SK-N-SH (cell line): Measurements from ENCODE around the gene NKAIN1. TPM values are rescaled to one million over a fixed set of nuclear protein-coding genes. Genes with fewer than 3 reads are reported as not detected.
A peak's percentile ranks its signal among the peaks of the same experiment; 100 is the strongest.

Source experiments
- CTCF ChIA-PET: fragments of 300-600, 350-600 bp; formaldehyde crosslinking; extraction: SDS; loops from one replicate; lab custom pipeline; 2021; lab: Yijun Ruan, JAX
- POLR2A ChIA-PET: fragments of 350-600 bp; sonication (Branson Sonifier 250); formaldehyde crosslinking; extraction: SDS; loops from one replicate; lab custom pipeline; 2020; ENCODE audit warnings: antibody characterized with exemption, inconsistent platforms; lab: Yijun Ruan, JAX
- DNase-seq: peaks from one replicate; pipeline ENCODE4 v3.0.0; 2012
- H2AFZ ChIP-seq: fragments of 200-600 bp; sonication (generic); 2 replicates; pipeline ENCODE4 v1.8.1; 2016; ENCODE audit warnings: antibody characterized with exemption, mild to moderate bottlenecking, low read depth
- H3F3A ChIP-seq: fragments of 200-600 bp; sonication (generic); replicated peaks from 2 replicates; pipeline ENCODE3; 2016; ENCODE audit warnings: antibody characterized with exemption, mild to moderate bottlenecking; ENCODE audit not compliant: insufficient read depth
- H3K27ac ChIP-seq, 2 experiments: fragments of 200-500 bp in 1 of 2; fragments of 200-600 bp in 1 of 2; sonication (Bioruptor generic) in 1 of 2; sonication (generic), shearing (Covaris generic) in 1 of 2; 2 replicates each; pipeline versions ENCODE4 v1.5.1 to v1.6.1; 2014 to 2016; ENCODE audit warnings: low read depth in 2 of 2, inconsistent platforms in 1 of 2, low read length in 1 of 2, mild to moderate bottlenecking in 1 of 2, mixed read lengths in 1 of 2
- H3K27me3 ChIP-seq: fragments of 200-600 bp; sonication (generic), shearing (Covaris generic); 2 replicates; pipeline ENCODE4 v1.6.1; 2016; ENCODE audit warnings: mixed run types; ENCODE audit not compliant: insufficient read depth
- H3K36me3 ChIP-seq, 2 experiments: fragments of 200-500 bp in 1 of 2; fragments of 200-600 bp in 1 of 2; sonication (Bioruptor generic) in 1 of 2; sonication (generic) in 1 of 2; replicated peaks in 1 of 2; 2 replicates each; pipeline versions ENCODE3 to v1.5.1; 2014 to 2016; ENCODE audit warnings: low read length in 1 of 2, mild to moderate bottlenecking in 1 of 2; ENCODE audit not compliant: insufficient read depth in 2 of 2, control insufficient read depth in 1 of 2
- H3K4me1 ChIP-seq, 2 experiments: fragments of 200-500 bp in 1 of 2; fragments of 200-600 bp in 1 of 2; sonication (Bioruptor generic) in 1 of 2; sonication (generic), shearing (Covaris generic) in 1 of 2; 2 replicates each; pipeline versions ENCODE4 v1.5.1 to v1.6.1; 2014 to 2016; ENCODE audit warnings: low read depth in 1 of 2, low read length in 1 of 2, mixed run types in 1 of 2; ENCODE audit not compliant: insufficient read depth in 2 of 2, control insufficient read depth in 1 of 2
- H3K4me2 ChIP-seq: fragments of 200-600 bp; sonication (generic), shearing (Covaris generic); 2 replicates; pipeline ENCODE4 v1.6.1; 2017; ENCODE audit warnings: mixed run types
- H3K4me3 ChIP-seq, 2 experiments: fragments of 200-500 bp in 1 of 2; fragments of 200-600 bp in 1 of 2; sonication (Bioruptor generic) in 1 of 2; sonication (generic), shearing (Covaris generic) in 1 of 2; 2 replicates each; pipeline versions ENCODE4 v1.5.1 to v1.8.1; 2014 to 2016; ENCODE audit warnings: low read depth in 2 of 2, inconsistent platforms in 1 of 2, low read length in 1 of 2, mild to moderate bottlenecking in 1 of 2, mixed read lengths in 1 of 2, moderate library complexity in 1 of 2
- H3K79me2 ChIP-seq: fragments of 200-600 bp; sonication (generic); 2 replicates; pipeline ENCODE4 v1.8.1; 2017; ENCODE audit warnings: mild to moderate bottlenecking; ENCODE audit not compliant: insufficient read depth
- H3K9ac ChIP-seq: fragments of 200-600 bp; sonication (generic); 2 replicates; pipeline ENCODE4 v1.6.1; 2017; ENCODE audit warnings: mixed run types
- H3K9me2 ChIP-seq: fragments of 200-600 bp; sonication (generic); 2 replicates; pipeline ENCODE4 v1.6.1; 2017; ENCODE audit warnings: mixed run types
- H3K9me3 ChIP-seq: fragments of 200-600 bp; sonication (generic); 2 replicates; pipeline ENCODE4 v1.6.1; 2017; ENCODE audit warnings: mixed run types, mild to moderate bottlenecking, moderate library complexity
- H4K20me1 ChIP-seq: fragments of 200-600 bp; sonication (generic); 2 replicates; pipeline ENCODE4 v1.6.1; 2017; ENCODE audit warnings: mild to moderate bottlenecking, mixed run types; ENCODE audit not compliant: insufficient read depth
- CHD2 ChIP-seq: fragments of 150-350 bp; IDR thresholded peaks from 2 replicates; pipeline ENCODE4 v1.6.1; 2018; ENCODE audit warnings: low read length; ENCODE audit not compliant: partially characterized antibody
- CTCF ChIP-seq: fragments of 200-600 bp; sonication (generic); IDR thresholded peaks from 2 replicates; pipeline ENCODE4 v1.6.1; 2017; ENCODE audit warnings: antibody characterized with exemption, mild to moderate bottlenecking, moderate library complexity
- ELF1 ChIP-seq: IDR thresholded peaks from 2 replicates; pipeline ENCODE4 v1.4.0; 2012
- EZH2phosphoT487 ChIP-seq: fragments of 200-600 bp; sonication (generic); IDR thresholded peaks from 2 replicates; pipeline ENCODE4 v1.6.1; 2017; ENCODE audit warnings: low read depth, mixed run types, mild to moderate bottlenecking, antibody characterized with exemption, moderate library complexity, borderline replicate concordance
- FOXJ3 ChIP-seq: sonication (generic); formaldehyde crosslinking; IDR thresholded peaks from 2 replicates; pipeline ENCODE4 v1.5.1; 2020; ENCODE audit warnings: mild to moderate bottlenecking, missing genetic modification reagents
- GABPA ChIP-seq: IDR thresholded peaks from 2 replicates; pipeline ENCODE4 v1.4.0; 2012; ENCODE audit warnings: low read depth, mild to moderate bottlenecking
- GATA2 ChIP-seq: sonication (generic); formaldehyde crosslinking; IDR thresholded peaks from 2 replicates; pipeline ENCODE4 v1.5.0; 2020; ENCODE audit warnings: mild to moderate bottlenecking, missing genetic modification reagents
- JUND ChIP-seq: IDR thresholded peaks from 2 replicates; pipeline ENCODE4 v1.4.0; 2012
- MEF2A ChIP-seq: IDR thresholded peaks from 2 replicates; pipeline ENCODE4 v1.4.0; 2012; ENCODE audit warnings: low read depth, borderline replicate concordance
- MXI1 ChIP-seq: IDR thresholded peaks from 2 replicates; pipeline ENCODE4 v1.6.1; 2012; ENCODE audit warnings: mild to moderate bottlenecking, low read depth, low read length, improper control_type of control experiment
- POLR2AphosphoS5 ChIP-seq: IDR thresholded peaks from 2 replicates; pipeline ENCODE4 v1.6.1; 2012; ENCODE audit warnings: low read depth, low read length
- RCOR1 ChIP-seq: fragments of 150-350 bp; IDR thresholded peaks from 2 replicates; pipeline ENCODE4 v1.6.1; 2017; ENCODE audit warnings: antibody characterized with exemption, low read length
- TCF12 ChIP-seq: IDR thresholded peaks from 2 replicates; pipeline ENCODE4 v1.4.0; 2012
- TEAD4 ChIP-seq: IDR thresholded peaks from 2 replicates; pipeline ENCODE4 v1.4.0; 2012; ENCODE audit warnings: mild to moderate bottlenecking, borderline replicate concordance; ENCODE audit not compliant: insufficient read depth
- USF1 ChIP-seq: IDR thresholded peaks from 2 replicates; pipeline ENCODE4 v1.4.0; 2012; ENCODE audit warnings: low read depth, borderline replicate concordance
- WGBS: methylation state at CpG from one replicate; pipeline ENCODE4 v1.1.6; 2017; ENCODE audit warnings: low lambda C conversion rate; 5-methylcytosine and 5-hydroxymethylcytosine counted together
- polyA plus RNA-seq, 3 experiments: library from polyadenylated mRNA; depleted of rRNA; stranded (reverse); fragments of >200 nt; gene quantifications; 2 replicates each; pipeline ENCODE4 v1.2.3, GENCODE V29; 2012
- TF ChIP-seq, protein P1 (sequence below): fragments of 150-350 bp; IDR thresholded peaks from 2 replicates; pipeline ENCODE4 v1.6.1; 2016; ENCODE audit warnings: mild to moderate bottlenecking, low read depth, low read length
- TF ChIP-seq, protein P2 (sequence below): IDR thresholded peaks from 2 replicates; pipeline ENCODE4 v1.4.0; 2012; ENCODE audit warnings: low read depth
- TF ChIP-seq, protein P3 (sequence below): IDR thresholded peaks from 2 replicates; pipeline ENCODE4; 2012
- TF ChIP-seq, protein P4 (sequence below): fragments of 150-350 bp; IDR thresholded peaks from 2 replicates; pipeline ENCODE4 v1.6.1; 2017; ENCODE audit warnings: antibody characterized with exemption, low read length, low read depth, borderline replicate concordance

Gene NKAIN1
- polyA plus RNA-seq, 1 of the 3 experiments (the other 2 are of a cell fraction) = 0.54 TPM

GRCh38 chr1:31201931-31202360 is 37.7 kb downstream of the NKAIN1 start:
- Histone ChIP-seq H3K4me2 (no peak overlapping the region), H3K9ac (no peak overlapping the region), H3K36me3 (no peaks in the 10 kb centered on the region), H3K79me2 (no peaks in the 10 kb centered on the region), H3F3A (no peaks in the 10 kb centered on the region), H2AFZ (no peak overlapping the region), H3K9me3 (no peaks in the 10 kb centered on the region), H3K4me3 (no peak overlapping the region), H4K20me1 (no peaks in the 10 kb centered on the region), H3K9me2 (no peaks in the 10 kb centered on the region), H3K27me3 (no peaks in the 10 kb centered on the region), H3K4me1 (peaks cover 0 to 3% of the 10 kb centered on the region in 2 experiments; a peak in 1 of 4 replicates), H3K27ac (no peak overlapping the region)
- POLR2A ChIA-PET = no interaction called here
- WGBS = 86% methylated on average over 4 of the region's 5 CpGs
- CTCF ChIA-PET = interaction anchor here (22.3 kb wide), 1 partner anchor 19 kb away, joined by 211 read pairs; no protein-coding TSS in a partner anchor
- TF ChIP-seq GABPA (no peak), JUND (no peak), RCOR1 (no peak), CHD2 (no peak), MXI1 (no peak), POLR2AphosphoS5 (no peak), GATA2 (CRISPR knock-in tag) (no peak)
- TF ChIP-seq, protein P1, sequence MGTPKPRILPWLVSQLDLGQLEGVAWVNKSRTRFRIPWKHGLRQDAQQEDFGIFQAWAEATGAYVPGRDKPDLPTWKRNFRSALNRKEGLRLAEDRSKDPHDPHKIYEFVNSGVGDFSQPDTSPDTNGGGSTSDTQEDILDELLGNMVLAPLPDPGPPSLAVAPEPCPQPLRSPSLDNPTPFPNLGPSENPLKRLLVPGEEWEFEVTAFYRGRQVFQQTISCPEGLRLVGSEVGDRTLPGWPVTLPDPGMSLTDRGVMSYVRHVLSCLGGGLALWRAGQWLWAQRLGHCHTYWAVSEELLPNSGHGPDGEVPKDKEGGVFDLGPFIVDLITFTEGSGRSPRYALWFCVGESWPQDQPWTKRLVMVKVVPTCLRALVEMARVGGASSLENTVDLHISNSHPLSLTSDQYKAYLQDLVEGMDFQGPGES = no peak
- TF ChIP-seq, protein P2, sequence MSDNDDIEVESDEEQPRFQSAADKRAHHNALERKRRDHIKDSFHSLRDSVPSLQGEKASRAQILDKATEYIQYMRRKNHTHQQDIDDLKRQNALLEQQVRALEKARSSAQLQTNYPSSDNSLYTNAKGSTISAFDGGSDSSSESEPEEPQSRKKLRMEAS = no peak
- DNase-seq = peak; percentile 65

- POLR2A ChIA-PET = no interaction called here
- H3K9ac ChIP-seq = no peak overlapping the region
- CTCF ChIA-PET = interaction anchor here (22.3 kb wide), 1 partner anchor 17 kb away, joined by 211 read pairs; no protein-coding TSS in a partner anchor
- H4K20me1 ChIP-seq = no peaks in the 10 kb centered on the region
- no peaks in the 10 kb centered on the region for H3K79me2 ChIP-seq
- peaks cover 0 to 3% of the 10 kb centered on the region in 2 experiments; a peak in 1 of 4 replicates for H3K4me1 ChIP-seq
- no peak overlapping the region for H3K4me3 ChIP-seq
- no peaks in the 10 kb centered on the region for H3K9me3 ChIP-seq
- H3K4me2 ChIP-seq = no peak overlapping the region
- TF ChIP-seq ELF1 (no peak), JUND (no peak), CTCF (no peak), FOXJ3 (CRISPR knock-in tag) (no peak), TCF12 (no peak), MXI1 (no peak), GATA2 (CRISPR knock-in tag) (no peak), MEF2A (no peak), EZH2phosphoT487 (no peak), POLR2AphosphoS5 (no peak), TEAD4 (no peak), USF1 (no peak)
- TF ChIP-seq, protein P3, sequence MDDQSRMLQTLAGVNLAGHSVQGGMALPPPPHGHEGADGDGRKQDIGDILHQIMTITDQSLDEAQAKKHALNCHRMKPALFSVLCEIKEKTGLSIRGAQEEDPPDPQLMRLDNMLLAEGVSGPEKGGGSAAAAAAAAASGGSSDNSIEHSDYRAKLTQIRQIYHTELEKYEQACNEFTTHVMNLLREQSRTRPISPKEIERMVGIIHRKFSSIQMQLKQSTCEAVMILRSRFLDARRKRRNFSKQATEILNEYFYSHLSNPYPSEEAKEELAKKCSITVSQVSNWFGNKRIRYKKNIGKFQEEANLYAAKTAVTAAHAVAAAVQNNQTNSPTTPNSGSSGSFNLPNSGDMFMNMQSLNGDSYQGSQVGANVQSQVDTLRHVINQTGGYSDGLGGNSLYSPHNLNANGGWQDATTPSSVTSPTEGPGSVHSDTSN = no peak
- TF ChIP-seq, protein P4, sequence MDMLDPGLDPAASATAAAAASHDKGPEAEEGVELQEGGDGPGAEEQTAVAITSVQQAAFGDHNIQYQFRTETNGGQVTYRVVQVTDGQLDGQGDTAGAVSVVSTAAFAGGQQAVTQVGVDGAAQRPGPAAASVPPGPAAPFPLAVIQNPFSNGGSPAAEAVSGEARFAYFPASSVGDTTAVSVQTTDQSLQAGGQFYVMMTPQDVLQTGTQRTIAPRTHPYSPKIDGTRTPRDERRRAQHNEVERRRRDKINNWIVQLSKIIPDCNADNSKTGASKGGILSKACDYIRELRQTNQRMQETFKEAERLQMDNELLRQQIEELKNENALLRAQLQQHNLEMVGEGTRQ = no peak
- TF ChIP-seq, all 33 proteins: peak for 0
- Histone ChIP-seq H3K36me3 (no peaks in the 10 kb centered on the region), H3K27me3 (no peaks in the 10 kb centered on the region), H3K9me2 (no peaks in the 10 kb centered on the region), H2AFZ (no peak overlapping the region), H3K27ac (no peak overlapping the region), H3F3A (no peaks in the 10 kb centered on the region)
- DNase-seq = no peak
- WGBS = 75% methylated on average over 22 of the region's 22 CpGs
These were observed 39.7 kb downstream of the NKAIN1 start for GRCh38 chr1:31199949-31200348.
